ENCODE measurements around the gene CFAP46.

Gene CFAP46

GRCh38 chr10:132971448-132972148, 29.2 kb upstream of the CFAP46 start:
- no peak for DNase-seq
- Histone ChIP-seq H3K4me1 (ENCODE audit: insufficient read depth, low read length) (no peaks in the 10 kb centered on the region), H3K27ac (ENCODE audit: low read length) (no peak overlapping the region), H3K4me2 (ENCODE audit: insufficient read depth, low read length) (no peak overlapping the region), H3K9ac (ENCODE audit: low read depth, low read length) (no peak overlapping the region), H4K20me1 (ENCODE audit: insufficient read depth, low read length) (no peaks in the 10 kb centered on the region; the same call in 1 of the 2 replicates), H3K27me3 (ENCODE audit: insufficient read depth, low read length, poor library complexity) (peaks cover 10% of the 10 kb centered on the region), H3K79me2 (ENCODE audit: insufficient read depth, low read length) (no peaks in the 10 kb centered on the region), H3K36me3 (ENCODE audit: insufficient read depth, low read length) (no peaks in the 10 kb centered on the region), H3K9me3 (ENCODE audit: insufficient read depth, low read length, severe bottlenecking) (no peaks in the 10 kb centered on the region), H3K4me3 (ENCODE audit: low read depth in 1 of 2, low read length in 2 of 2) (no peak overlapping the region), H2AFZ (ENCODE audit: low read depth, low read length) (no peak overlapping the region)
- TF ChIP-seq EZH2 (IDR thresholded peaks at IDR 0.05; ENCODE audit: borderline replicate concordance, low read depth, low read length, severe bottlenecking): no peak
- TF ChIP-seq, protein P1, sequence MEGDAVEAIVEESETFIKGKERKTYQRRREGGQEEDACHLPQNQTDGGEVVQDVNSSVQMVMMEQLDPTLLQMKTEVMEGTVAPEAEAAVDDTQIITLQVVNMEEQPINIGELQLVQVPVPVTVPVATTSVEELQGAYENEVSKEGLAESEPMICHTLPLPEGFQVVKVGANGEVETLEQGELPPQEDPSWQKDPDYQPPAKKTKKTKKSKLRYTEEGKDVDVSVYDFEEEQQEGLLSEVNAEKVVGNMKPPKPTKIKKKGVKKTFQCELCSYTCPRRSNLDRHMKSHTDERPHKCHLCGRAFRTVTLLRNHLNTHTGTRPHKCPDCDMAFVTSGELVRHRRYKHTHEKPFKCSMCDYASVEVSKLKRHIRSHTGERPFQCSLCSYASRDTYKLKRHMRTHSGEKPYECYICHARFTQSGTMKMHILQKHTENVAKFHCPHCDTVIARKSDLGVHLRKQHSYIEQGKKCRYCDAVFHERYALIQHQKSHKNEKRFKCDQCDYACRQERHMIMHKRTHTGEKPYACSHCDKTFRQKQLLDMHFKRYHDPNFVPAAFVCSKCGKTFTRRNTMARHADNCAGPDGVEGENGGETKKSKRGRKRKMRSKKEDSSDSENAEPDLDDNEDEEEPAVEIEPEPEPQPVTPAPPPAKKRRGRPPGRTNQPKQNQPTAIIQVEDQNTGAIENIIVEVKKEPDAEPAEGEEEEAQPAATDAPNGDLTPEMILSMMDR (IDR thresholded peaks at IDR 0.05; ENCODE audit: borderline replicate concordance, extremely low read depth, low read length, poor library complexity, severe bottlenecking): no peak
- ATAC-seq (ENCODE audit: insufficient read depth, low read depth): no peak

GRCh38 chr10:132970641-132971438, 28.5 kb upstream of the CFAP46 start:
- Histone ChIP-seq H3K4me1 (ENCODE audit: insufficient read depth, low read length) (no peaks in the 10 kb centered on the region), H2AFZ (ENCODE audit: low read depth, low read length) (no peak overlapping the region), H3K9me3 (ENCODE audit: insufficient read depth, low read length, severe bottlenecking) (no peaks in the 10 kb centered on the region), H3K79me2 (ENCODE audit: insufficient read depth, low read length) (no peaks in the 10 kb centered on the region), H3K36me3 (ENCODE audit: insufficient read depth, low read length) (no peaks in the 10 kb centered on the region), H3K4me2 (ENCODE audit: insufficient read depth, low read length) (no peak overlapping the region), H3K4me3 (ENCODE audit: low read depth in 1 of 2, low read length in 2 of 2) (no peak overlapping the region), H3K27ac (ENCODE audit: low read length) (no peak overlapping the region), H3K27me3 (ENCODE audit: insufficient read depth, low read length, poor library complexity) (peaks cover 10% of the 10 kb centered on the region), H3K9ac (ENCODE audit: low read depth, low read length) (no peak overlapping the region), H4K20me1 (ENCODE audit: insufficient read depth, low read length) (no peaks in the 10 kb centered on the region; the same call in 1 of the 2 replicates)
- no peak for DNase-seq
- TF ChIP-seq EZH2 (IDR thresholded peaks at IDR 0.05; ENCODE audit: borderline replicate concordance, low read depth, low read length, severe bottlenecking): no peak
- TF ChIP-seq, protein P1 (IDR thresholded peaks at IDR 0.05; ENCODE audit: borderline replicate concordance, extremely low read depth, low read length, poor library complexity, severe bottlenecking): no peak
- ATAC-seq (ENCODE audit: insufficient read depth, low read depth): no peak

DNA sequence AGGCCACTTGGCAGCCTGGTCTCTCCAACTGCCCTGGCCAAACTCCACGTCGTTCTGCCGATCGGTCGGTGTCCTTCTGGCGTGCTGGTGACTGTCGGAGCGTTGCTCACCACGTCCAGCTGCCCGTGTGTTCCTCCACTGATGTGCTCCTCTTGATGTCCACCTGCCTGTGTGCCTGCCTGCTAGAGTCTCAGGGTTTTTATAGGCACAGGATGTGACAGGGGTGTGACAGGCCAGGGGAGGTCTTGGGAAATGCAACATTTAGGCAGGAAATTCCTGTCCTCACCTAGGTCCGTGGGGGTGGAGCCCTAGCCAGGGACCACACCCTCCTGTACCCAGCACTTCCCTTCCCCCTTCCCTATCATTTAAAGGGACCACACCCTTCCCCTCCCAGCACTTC, 25.2 kb upstream of the CFAP46 start:
- H3K27me3 ChIP-seq (ENCODE audit: insufficient read depth, low read length, poor library complexity): peaks cover 10% of the 10 kb centered on the region
- TF ChIP-seq, protein P1 (IDR thresholded peaks at IDR 0.05; ENCODE audit: borderline replicate concordance, extremely low read depth, low read length, poor library complexity, severe bottlenecking): no peak
- no peak for TF ChIP-seq EZH2 (IDR thresholded peaks at IDR 0.05; ENCODE audit: borderline replicate concordance, low read depth, low read length, severe bottlenecking)
- DNase-seq (no peak), ATAC-seq (ENCODE audit: insufficient read depth, low read depth) (no peak)
- H3K27ac ChIP-seq (ENCODE audit: low read length): no peak overlapping the region
- H3K9ac ChIP-seq (ENCODE audit: low read depth, low read length): no peak overlapping the region
- H3K9me3 ChIP-seq (ENCODE audit: insufficient read depth, low read length, severe bottlenecking): no peaks in the 10 kb centered on the region
- no peak overlapping the region for H2AFZ ChIP-seq (ENCODE audit: low read depth, low read length)
- no peak overlapping the region for H3K4me3 ChIP-seq (ENCODE audit: low read depth in 1 of 2, low read length in 2 of 2)
- H3K79me2 ChIP-seq (ENCODE audit: insufficient read depth, low read length): no peaks in the 10 kb centered on the region
- no peaks in the 10 kb centered on the region for H3K36me3 ChIP-seq (ENCODE audit: insufficient read depth, low read length)
- H4K20me1 ChIP-seq (ENCODE audit: insufficient read depth, low read length): no peaks in the 10 kb centered on the region; the same call in 1 of the 2 replicates
- H3K4me1 ChIP-seq (ENCODE audit: insufficient read depth, low read length): no peaks in the 10 kb centered on the region
- no peak overlapping the region for H3K4me2 ChIP-seq (ENCODE audit: insufficient read depth, low read length)
